Thyroid gland (tissue), 4 donors: ENCODE results near the gene LRRC36.

Experiments
- POLR2A ChIP-seq, 2 donors: fragments of 450-650 bp; IDR thresholded peaks; one replicate each; pipeline ENCODE4 v1.6.1; 2017; ENCODE audit warnings: antibody characterized with exemption in 2 of 2, mild to moderate bottlenecking in 2 of 2, moderate library complexity in 1 of 2
- TF ChIP-seq, protein P1 (sequence below), 6 experiments: fragments of 200-600 bp in 3 of 6; fragments of 450-650 bp in 3 of 6; sonication (generic) in 3 of 6; IDR thresholded peaks; one replicate each; pipeline ENCODE4 v1.5.1; 2016 to 2019; ENCODE audit warnings: antibody characterized with exemption in 6 of 6, mild to moderate bottlenecking in 2 of 6, inconsistent platforms in 1 of 6, moderate library complexity in 1 of 6

DNA sequence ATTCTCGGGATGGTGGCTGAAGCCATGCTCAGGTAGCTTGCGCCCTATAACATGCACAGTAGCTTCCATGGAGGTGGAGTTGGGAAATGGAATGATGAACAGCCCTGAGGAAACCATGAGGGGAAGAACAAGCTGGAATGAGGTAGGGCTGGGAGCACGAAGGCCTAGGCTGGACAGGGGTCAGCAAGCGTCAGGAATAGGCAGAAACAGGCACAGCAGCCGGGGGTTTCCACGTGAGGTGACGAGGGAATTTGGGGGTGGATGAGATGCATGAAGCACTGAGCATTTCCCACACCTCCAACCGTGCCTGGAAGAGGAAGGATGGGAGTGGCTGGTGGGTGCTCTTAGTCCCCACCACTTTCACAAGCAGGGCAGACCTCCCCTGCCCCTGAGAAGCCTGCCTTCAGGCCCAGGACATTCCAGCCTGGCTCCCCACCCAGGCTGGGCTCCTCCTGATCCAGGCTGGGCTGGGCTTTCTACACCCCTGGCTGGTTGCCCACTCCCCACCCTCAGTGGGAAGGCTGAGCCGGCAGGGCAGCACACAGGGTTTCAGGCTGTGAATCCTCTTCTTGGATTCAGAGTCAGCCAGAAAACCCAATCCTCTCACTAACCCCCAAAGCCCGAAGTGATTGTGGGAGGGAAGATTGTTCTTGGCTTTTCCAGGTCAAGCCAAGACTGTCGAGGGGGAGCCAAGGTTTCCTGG is 25.4 kb upstream of the LRRC36 start:
- TF ChIP-seq POLR2A (IDR thresholded peaks at IDR 0.05) = no peak
- TF ChIP-seq, protein P1, sequence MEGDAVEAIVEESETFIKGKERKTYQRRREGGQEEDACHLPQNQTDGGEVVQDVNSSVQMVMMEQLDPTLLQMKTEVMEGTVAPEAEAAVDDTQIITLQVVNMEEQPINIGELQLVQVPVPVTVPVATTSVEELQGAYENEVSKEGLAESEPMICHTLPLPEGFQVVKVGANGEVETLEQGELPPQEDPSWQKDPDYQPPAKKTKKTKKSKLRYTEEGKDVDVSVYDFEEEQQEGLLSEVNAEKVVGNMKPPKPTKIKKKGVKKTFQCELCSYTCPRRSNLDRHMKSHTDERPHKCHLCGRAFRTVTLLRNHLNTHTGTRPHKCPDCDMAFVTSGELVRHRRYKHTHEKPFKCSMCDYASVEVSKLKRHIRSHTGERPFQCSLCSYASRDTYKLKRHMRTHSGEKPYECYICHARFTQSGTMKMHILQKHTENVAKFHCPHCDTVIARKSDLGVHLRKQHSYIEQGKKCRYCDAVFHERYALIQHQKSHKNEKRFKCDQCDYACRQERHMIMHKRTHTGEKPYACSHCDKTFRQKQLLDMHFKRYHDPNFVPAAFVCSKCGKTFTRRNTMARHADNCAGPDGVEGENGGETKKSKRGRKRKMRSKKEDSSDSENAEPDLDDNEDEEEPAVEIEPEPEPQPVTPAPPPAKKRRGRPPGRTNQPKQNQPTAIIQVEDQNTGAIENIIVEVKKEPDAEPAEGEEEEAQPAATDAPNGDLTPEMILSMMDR (IDR thresholded peaks at IDR 0.05) = no peak
